HS-27A (cell line): ENCODE data around the gene PCNT.
"Not testable (repeated sequence)": the region's sequence is repeated elsewhere in the genome, so short reads cannot be mapped to it uniquely, and the experiment has no call there.

ENCODE experiments used
- DNase-seq: peaks from one replicate; pipeline ENCODE4 v3.0.0-alpha.2; 2012; ENCODE audit warnings: low read depth, missing footprints

PCNT gene

DNA sequence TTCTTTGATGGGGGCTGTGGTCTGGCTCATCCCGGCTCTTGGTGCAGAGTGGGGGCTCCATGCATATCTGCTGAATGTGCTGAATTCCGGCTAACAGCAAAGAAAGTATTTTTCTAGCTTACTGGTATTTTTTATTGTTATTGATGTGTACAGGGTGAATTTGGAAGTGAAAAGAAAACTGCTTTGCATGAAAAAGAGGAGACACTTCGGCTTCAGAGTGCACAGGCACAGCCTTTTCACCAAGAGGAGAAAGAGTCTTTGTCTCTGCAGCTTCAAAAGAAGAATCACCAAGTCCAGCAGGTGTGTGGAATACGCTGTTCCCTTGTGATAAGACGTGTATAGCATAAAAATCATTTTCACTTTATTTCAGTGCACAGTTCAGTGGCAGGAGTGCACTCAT is 57.6 kb downstream of the PCNT start:
- DNase-seq, result no peak

DNA sequence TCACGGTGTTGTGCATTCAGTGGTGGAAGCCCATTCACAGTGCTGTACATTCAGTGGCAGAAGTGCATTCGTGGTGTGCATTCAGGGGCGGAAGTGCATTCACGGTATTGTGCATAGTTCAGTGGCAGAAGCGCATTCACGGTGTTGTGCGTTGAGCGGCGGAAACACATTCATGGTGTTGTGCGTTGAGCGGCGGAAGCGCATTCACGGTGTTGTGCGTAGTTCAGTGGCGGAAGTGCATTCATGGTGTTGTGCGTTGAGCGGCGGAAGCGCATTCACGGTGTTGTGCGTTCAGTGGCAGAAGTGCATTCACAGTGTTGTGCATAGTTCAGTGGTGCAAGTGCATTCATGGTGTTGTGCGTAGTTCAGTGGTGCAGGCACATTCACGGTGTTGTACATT is 60.6 kb downstream of the PCNT start:
- no peak for DNase-seq

DNA sequence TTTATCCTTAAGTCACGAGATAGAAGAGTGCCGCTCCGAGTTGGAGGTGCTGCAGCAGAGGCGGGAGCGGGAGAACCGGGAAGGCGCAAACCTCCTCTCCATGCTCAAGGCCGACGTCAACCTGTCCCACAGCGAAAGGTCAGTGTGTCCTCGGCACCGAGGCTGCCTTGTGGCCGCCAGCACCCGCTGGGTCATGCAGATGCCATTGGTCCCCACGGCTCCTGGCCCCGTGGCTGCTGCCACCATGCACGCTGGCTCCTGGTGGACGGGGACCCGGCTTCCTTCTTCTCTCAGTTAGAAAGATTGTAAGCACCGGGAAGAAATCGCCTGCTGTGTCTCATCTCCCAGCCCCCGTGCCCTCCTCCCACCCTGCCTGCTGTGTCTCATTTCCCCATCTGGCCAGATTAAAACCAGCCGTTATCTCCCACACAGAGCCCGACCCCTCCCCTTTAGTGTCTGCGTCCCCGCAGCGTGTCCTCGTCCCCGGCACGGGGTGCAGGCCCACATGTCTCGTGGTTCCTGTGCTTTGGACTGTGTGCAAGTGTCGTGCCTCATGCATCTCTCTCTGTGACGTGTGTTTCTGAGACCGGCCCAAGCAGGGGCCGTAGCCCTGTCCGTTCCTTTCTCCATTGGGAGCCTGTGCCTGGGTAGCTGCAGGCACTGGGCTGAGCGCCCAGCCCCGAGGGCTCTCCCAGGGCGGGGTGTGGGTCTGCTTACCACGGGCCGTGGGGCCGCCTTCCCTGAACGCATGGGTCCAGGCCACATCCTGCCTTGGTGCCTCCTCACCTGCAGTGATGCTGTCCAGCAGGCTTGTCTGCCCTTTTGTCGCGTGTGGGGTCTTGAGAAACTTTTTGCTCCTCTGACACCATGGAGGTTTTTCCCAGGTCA is 62.1 kb downstream of the PCNT start:
- no peak for DNase-seq

DNA sequence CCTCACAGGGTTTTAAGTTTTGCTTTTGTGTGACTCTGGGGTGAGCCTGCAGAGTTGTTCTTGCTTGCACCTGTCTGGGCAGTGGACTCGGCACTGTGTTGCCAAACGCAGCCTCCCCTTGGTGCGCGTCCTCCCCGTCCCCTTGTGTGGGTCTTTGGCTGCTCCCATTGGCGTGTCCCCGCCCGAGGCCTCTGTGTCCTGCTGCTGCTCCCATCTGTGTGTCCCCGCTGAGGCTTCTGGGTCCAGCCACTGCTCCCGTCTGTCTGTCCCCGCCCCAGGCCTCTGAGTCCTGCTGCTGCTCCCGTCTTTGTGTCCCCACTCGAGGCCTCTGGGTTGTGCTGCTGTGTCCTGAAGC is 62.8 kb downstream of the PCNT start:
- DNase-seq, result no peak

DNA sequence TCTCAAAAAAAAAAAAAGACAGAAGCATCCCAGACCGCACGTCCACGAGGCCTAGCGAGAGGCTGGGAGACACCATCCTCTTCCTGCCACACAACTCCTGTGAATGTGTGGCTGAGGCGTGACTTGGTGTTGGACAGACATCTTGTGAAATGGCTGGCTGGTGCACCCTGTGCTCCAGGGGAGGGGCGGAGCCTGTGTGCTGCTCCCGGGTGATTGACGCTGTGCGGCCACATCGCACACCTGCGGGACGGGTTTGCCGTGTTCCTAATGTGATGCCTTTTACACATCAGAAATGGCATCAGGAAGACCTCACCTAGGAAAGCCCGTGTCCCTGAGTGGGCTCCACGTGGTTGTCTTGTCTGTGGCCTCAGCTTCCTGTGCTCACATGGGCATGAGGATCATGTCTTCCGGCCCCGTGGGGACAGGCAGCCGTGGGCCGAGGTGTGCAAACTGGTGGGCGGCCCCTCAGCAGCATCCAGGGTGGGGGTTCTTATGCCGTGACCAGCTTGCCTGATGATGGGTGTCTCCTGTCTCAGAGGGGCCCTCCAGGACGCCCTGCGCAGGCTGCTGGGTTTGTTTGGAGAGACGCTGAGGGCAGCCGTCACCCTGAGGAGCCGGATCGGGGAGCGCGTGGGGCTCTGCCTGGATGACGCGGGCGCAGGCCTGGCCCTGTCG is 64.4 kb downstream of the PCNT start:
- DNase-seq, result no peak

DNA sequence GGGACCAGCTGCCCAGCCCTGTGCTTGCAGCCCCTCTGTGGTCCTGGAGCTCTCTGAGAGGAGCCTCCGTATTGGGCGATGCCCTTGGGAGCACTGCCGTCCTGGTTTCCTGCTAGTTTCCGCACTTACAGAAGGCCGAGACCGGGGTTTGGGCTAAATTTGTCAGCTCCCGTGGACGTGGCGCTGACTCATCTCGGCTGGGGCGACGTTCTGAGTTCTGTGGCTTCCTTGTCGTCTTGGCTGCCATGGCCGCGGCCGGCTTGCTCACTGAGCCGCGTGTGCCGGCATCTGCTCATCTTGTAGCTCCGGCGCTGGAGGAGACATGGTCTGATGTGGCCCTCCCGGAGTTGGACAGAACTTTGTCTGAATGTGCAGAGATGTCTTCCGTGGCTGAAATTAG is 64.9 kb downstream of the PCNT start:
- DNase-seq, result no peak

DNA sequence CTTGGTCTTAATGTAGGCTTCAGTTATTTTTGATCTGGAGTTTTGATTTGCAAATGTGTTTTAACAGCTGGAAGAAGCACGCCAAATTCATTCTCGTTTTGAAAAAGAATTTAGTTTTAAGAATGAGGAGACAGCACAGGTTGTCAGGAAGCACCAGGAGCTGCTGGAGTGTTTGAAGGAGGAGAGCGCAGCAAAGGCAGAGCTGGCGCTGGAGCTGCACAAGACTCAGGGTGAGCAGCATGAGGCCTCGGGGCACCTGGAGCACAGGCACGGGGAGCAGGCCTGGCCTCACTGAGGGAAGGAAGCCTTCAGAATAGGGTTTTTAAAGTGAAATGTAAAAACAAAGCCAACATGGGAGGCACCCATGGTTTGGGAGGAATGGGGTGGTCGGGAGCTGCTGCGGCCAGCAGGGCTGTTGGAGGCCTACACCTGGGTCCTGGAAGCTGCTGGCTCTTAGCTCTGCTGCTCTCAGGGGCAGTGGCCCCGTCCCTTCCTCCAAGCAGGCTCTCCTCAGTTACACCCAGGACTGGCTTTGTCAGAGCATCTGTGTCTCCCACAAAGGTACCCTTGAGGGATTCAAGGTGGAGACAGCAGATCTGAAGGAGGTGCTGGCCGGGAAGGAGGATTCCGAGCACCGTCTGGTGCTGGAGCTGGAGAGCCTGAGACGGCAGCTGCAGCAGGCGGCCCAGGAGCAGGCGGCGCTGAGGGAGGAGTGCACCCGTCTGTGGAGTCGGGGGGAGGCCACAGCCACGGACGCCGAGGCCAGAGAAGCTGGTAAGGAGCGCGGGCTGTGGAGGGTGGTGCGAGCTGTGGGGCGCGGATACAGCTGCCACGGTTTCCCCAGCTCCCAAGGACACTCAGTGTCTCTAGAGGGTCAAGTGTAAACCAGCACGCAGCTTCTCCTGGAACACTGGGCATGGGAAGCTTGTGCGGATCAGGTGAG is 66.9 kb downstream of the PCNT start:
- DNase-seq, result no peak

DNA sequence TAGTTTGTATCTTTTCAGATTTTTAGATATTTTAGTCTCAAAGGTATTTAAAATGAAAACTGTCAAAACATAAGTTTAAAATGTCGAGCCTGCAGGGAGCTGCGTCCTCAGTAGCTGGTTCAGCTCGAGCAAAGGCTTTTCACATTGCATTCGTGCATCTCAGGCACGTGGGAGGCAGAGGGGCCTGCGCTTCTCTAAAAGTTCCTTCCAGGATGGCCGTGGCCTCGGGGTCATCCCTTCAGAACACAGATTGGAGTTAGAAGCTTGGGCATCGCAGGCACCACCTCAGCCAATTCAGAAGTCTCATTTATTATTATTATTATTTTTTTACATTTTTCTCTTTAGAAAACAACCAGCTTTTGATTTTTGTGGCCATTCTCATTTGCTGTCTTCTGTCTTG is 67.8 kb downstream of the PCNT start:
- DNase-seq, result no peak

DNA sequence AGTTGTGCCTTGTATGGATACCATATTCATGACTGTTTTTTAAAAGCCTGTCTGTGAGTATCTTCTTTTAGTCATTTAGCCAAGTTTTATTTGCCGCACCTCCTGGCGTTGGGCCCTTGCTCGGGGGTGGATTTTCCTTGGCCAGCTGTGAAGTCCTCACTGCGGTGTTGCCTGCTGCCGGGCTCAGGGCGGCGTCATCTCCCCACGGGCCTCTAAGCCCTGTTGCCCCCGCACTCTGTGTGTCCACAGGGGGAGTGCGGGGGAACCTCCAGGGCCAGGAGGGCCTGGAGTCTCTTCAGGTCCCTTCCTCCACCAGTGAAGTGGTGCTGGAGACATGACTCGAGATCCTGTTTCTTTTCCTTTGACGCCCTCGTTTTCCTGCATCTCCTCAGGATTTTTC is 69.0 kb downstream of the PCNT start:
- no peak for DNase-seq

DNA sequence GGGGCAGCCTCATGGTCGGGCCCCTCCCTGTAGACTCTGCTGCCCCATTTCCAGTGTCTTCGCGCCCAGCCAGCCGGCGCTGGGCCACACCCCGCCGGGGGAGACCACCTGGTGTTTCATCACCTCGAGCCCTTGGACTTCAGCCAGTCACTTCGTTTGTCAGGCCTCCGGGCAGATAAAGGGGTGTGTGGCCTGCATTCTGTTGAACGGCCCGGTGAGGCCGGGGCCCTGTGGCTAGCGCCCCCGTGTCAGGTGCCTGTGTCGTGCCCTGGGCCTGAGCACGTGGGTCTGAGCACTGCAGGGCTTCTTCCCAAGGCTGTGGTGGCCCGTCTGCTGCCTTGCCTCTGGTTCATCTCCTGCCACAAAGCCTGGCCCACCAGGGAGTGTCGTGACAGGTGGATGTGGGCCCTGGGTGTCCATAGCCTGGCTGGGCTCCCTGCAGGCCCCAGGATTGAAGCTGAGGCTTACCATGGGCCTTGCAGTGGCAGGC is 69.5 kb downstream of the PCNT start:
- DNase-seq, result no peak

DNA sequence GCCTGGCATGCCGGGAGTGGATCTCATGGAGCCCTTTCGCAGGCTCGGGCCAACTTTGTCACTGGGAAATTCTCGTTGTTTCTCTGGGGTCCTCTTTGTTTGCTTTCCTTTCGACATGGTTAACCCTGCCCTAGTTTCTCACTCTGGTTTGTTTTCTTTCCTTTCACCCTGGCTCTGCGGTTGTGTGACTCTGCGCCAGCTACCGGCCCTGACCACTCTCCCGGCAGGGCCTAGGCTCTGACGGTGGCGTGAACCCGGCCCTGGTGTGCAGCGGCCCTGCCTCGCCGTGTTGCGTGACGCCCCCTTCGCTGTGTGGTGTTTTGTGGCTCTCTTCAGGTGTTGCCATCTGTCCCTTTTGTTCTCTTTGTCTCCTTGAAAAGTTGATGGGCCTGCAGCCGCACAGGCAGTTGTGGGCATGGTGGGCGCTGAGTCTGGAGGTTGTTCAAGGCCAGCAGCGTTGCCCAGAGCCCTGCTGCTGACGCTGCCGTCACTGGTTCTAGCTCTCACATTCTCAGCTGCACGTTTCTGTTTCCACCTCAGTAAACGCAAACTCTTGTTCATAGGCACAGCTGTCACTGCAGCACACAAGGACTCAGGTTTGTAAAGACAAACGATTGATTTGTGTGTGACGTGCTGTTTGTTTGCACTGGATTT is 70.1 kb downstream of the PCNT start:
- no peak for DNase-seq

DNA sequence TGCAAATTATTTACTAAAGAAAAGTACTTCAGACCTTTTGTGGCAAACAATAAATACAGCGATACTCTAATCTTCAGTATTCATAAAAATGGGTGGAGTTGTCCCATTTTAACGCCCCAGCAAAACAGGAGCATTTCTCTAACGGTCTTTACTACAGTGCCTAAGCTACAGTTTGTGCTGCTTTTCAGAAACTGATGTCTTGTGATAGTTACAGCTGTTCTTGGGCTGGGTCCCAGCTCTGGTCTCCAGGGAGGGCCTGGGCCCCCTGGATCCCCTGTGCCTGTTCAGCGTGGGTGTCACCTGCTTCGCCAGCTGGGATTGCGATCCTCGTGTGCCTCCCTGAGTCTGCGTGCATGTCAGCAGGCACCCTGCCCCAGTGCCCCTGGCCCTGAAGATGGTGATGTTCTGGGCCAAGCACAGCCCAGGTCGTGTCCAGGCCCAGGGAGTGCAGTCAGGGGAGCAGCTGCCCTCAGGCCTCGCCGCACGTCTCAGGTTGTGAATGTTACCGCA is 70.7 kb downstream of the PCNT start:
- no peak for DNase-seq

DNA sequence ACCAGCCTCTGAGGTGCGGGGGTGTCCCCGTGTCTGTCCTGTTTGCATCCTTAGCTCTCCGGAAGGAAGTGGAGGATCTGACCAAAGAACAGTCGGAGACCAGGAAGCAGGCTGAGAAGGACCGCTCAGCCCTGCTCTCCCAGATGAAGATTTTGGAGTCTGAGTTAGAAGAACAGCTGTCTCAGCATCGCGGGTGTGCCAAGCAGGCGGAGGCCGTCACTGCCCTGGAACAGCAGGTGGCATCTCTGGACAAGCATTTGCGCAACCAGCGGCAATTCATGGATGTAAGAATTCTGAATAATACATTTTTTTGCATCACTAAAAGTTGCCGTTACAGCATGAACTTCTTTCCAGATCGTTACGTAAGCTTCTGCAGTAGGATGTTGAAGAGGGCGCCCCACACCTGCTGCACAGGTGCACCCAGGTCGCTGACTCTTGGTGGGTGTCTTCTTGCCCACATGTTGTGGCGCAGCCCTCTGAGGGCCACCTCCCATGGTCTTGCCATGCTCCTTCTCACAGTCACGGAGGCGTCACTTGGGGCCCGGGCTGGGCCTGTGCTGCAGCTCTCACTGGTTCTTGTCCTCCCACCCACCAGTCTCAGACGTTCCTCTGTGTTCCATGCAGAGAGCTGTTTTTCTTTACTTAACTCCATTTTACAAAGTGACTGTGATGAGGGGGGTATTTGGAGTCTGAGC is 73.4 kb downstream of the PCNT start:
- no peak for DNase-seq

DNA sequence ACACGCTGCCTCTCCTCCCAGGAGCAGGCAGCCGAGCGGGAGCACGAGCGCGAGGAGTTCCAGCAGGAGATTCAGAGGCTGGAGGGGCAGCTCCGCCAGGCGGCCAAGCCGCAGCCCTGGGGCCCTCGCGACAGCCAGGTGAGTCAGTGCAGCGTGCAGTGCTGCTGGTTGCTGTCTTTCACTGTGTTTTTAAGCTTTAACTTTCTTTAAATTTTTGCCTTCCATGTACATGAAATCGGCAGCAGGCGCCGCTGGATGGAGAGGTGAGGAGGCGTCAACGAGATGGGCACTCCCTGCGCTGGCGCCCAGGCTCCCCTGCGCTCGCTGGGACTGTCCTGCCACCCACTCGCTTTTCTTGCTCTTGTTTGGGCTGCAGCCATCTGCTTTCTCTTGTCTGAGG is 74.0 kb downstream of the PCNT start:
- DNase-seq, result no peak

DNA sequence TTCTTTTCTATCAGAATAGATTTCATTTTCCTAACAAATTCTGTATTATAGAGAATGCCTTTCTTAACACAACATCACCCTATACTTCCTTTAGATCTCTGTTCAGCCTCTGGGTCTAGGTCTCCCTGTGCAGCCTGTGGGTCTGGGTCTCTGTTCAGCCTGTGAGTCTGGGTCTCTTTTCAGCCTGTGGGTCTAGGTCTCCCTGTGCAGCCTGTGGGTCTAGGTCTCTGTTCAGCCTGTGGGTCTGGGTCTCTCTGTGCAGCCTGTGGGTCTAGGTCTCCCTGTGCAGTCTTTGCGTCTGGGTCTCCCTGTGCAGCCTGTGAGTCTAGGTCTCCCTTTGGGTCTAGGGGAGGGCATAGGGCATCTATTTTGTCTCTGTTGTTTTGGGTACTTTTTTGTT is 75.2 kb downstream of the PCNT start:
- no peak for DNase-seq

DNA sequence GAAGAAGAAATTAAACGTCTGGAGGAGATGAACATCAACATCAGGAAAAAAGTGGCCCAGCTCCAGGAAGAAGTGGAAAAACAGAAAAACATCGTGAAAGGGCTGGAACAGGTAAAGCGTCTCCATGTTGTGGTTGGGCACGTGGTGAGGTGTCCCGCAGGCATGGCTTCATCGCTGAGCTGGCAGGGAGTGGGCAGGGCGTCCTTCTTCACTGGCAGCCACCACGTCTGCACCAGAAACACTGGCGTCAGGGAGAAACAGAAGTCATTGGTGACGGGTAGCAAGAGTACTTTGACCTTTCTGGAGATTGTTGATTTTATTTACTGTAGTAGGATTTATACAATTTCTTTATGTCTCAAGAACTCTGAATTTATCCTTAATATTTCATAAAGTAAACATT is 75.7 kb downstream of the PCNT start:
- no peak for DNase-seq

DNA sequence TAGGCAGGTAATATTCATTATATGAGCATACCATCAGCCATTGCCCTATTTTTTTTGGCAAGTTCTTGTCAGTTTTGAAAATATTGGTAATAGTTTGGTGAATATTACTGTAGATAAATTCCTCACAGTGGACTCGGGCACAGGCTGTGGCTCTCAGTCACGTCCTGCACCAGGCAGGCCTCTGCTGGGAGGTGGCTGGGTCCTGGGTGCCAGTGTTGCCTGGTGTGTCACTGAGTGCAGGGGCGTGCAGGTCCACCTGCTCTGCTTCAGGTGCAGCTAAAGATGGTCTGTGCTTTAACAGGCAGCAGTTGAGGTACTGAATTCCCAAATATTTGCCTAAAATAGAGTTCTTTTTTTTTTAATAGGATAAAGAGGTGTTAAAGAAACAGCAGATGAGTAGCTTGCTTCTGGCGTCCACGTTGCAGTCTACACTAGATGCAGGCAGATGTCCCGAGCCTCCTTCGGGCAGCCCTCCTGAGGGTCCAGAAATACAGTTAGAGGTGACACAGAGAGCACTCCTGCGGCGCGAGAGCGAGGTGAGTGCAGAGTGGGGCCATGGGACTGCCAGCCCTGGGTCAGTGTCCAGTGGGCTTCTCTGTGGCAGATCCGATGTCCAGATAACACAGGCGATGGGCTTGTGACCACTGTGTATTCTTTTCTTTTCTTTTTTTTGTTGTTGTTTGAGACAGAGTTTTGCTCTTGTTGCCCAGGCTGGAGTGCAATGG is 77.4 kb downstream of the PCNT start:
- DNase-seq, result no peak

DNA sequence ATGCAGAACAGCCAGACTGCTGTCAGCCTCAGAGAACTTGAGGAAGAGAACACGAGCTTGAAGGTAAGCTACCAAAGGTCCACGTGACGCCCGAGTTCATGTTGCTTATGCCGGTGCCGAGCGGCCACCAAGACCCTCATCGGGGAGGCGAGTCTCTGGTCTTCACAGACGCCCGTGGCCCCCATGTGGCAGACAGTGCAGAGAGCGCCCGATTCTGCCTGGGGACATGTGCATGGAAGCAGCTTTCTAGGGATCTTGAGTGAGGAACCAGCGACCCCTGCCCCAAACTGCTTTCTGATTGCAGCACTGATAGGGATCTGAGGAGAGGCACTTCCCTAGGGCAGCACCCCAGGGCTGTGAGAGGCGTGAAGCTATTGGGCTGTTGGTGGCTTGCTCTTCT is 78.5 kb downstream of the PCNT start:
- DNase-seq, result no peak

DNA sequence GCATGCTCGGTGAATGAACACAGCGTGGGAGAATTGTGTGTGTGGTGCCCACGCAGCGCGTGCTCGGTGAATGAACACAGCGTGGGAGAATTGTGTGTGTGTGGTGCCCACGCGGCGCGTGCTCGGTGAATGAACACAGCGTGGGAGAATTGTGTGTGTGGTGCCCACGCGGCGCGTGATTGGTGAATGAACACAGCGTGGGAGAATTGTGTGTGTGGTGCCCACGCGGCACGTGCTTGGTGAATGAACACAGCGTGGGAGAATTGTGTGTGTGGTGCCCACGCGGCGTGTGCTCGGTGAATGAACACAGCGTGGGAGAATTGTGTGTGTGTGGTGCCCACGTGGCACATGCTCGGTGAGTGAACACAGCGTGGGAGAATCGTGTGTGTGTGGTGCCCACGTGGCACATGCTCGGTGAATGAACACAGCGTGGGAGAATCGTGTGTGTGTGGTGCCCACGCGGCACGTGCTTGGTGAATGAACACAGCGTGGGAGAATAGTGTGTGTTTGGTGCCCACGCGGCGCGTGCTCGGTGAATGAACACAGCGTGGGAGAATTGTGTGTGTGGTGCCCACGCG is 79.4 kb downstream of the PCNT start:
- DNase-seq, result not testable (repeated sequence)

DNA sequence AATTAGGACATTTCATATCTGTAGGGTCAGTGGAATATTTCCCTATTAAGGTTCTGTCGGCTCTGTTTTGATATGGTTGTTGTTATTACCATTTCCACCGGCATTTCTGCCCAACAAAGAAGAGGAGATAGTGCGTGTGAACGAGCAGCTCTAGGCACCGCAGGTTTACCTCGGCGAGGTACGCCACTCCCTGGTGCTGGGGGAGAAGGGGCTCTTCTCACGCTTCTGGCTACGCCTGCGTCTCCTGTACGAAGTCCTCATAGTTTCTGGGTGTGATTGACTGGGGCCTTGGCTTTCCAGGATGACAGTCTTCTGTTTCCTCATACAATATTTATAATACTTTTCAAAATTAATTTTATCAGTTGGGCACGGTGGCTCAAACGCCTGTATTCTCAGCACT is 80.3 kb downstream of the PCNT start:
- DNase-seq, result no peak
